AG04450 (cell line): ENCODE data around the gene CREM. TPM values are rescaled to one million over a fixed set of nuclear protein-coding genes. Genes with fewer than 3 reads are reported as not detected.

Experiments
- CTCF ChIA-PET: fragments of 300-600, 350-600 bp; formaldehyde crosslinking; extraction: SDS; loops from one replicate; lab custom pipeline; 2022; ENCODE audit warnings: antibody characterized with exemption, inconsistent platforms; lab: Charles Lee
- POLR2A ChIA-PET: fragments of 350-600 bp; formaldehyde crosslinking; extraction: SDS; loops from one replicate; lab custom pipeline; 2021; ENCODE audit warnings: antibody characterized with exemption, inconsistent platforms; lab: Yijun Ruan, JAX
- DNase-seq: peaks from one replicate; pipeline ENCODE4 v3.0.0-alpha.2; 2011; ENCODE audit warnings: low read depth, low spot score
- H3K27ac ChIP-seq: one replicate; pipeline ENCODE4 v1.5.1; 2012; ENCODE audit warnings: low read depth, low read length, control low read depth
- H3K27me3 ChIP-seq: one replicate; pipeline ENCODE4 v1.6.0; 2012; ENCODE audit warnings: low read length; ENCODE audit not compliant: control insufficient read depth, insufficient read depth
- H3K4me3 ChIP-seq: 2 replicates; pipeline ENCODE4 v1.5.1; 2011; ENCODE audit warnings: mild to moderate bottlenecking, low read depth, low read length, control low read depth
- H3K9me3 ChIP-seq: 2 replicates; pipeline ENCODE4 v1.5.1; 2012; ENCODE audit warnings: low read length; ENCODE audit not compliant: control insufficient read depth, insufficient read depth
- CTCF ChIP-seq: IDR thresholded peaks from 2 replicates; pipeline ENCODE4 v1.5.1; 2011; ENCODE audit warnings: low read depth, low read length, control low read depth, inconsistent platforms
- polyA plus RNA-seq: library from polyadenylated mRNA; depleted of rRNA; stranded (reverse); fragments of >200 nt; gene quantifications from 2 replicates; pipeline ENCODE4 v1.2.3, GENCODE V29; 2011

CREM gene
- polyA plus RNA-seq, 1 experiment = 48.2 TPM

GRCh38 chr10:35219891-35220890 is 93.5 kb downstream of the CREM start:
- Histone ChIP-seq H3K27ac (no peak overlapping the region), H3K4me3 (no peak overlapping the region), H3K27me3 (no peaks in the 10 kb centered on the region), H3K9me3 (no peaks in the 10 kb centered on the region)
- ChIA-PET POLR2A (no interaction called here), CTCF (interaction anchor here (0.7 to 9.1 kb wide), 9 partner anchors 15 to 1661 kb away, joined by 3 to 127 read pairs (median 4); partner anchors contain the start of gene CREM)
- no peak for DNase-seq
- TF ChIP-seq CTCF = no peak

GRCh38 chr10:35223016-35223415 is 96.4 kb downstream of the CREM start:
- ChIA-PET CTCF (no interaction called here), POLR2A (no interaction called here)
- no peak for DNase-seq
- H3K27ac ChIP-seq = peak overlapping the region; percentile 11
- TF ChIP-seq CTCF = no peak
- no peaks in the 10 kb centered on the region for H3K9me3 ChIP-seq
- no peaks in the 10 kb centered on the region for H3K27me3 ChIP-seq
- no peak overlapping the region for H3K4me3 ChIP-seq

- CTCF ChIA-PET = interaction anchor here (1.4 to 2.1 kb wide), 2 partner anchors 103 to 339 kb away, joined by 4 to 9 read pairs; no protein-coding TSS in a partner anchor
- no peak overlapping the region for H3K27ac ChIP-seq
- no peaks in the 10 kb centered on the region for H3K9me3 ChIP-seq
- POLR2A ChIA-PET = no interaction called here
- H3K27me3 ChIP-seq = no peaks in the 10 kb centered on the region
- no peak overlapping the region for H3K4me3 ChIP-seq
- no peak for DNase-seq
- no peak for TF ChIP-seq CTCF
Observed at GRCh38 chr10:35224045-35224740, 97.5 kb downstream of the CREM start.

- no peak overlapping the region for H3K27ac ChIP-seq
- POLR2A ChIA-PET = no interaction called here
- H3K9me3 ChIP-seq = no peaks in the 10 kb centered on the region
- DNase-seq = no peak
- CTCF ChIA-PET = interaction anchor here (1.4 to 2.6 kb wide), 3 partner anchors 14 to 338 kb away, joined by 4 to 9 read pairs (median 7); no protein-coding TSS in a partner anchor
- H3K4me3 ChIP-seq = no peak overlapping the region
- TF ChIP-seq CTCF = no peak
- no peaks in the 10 kb centered on the region for H3K27me3 ChIP-seq
Observed at GRCh38 chr10:35225204-35225603, 98.6 kb downstream of the CREM start.
